GM21367 (cell line): ENCODE data around the gene CIT.
"Not testable (repeated sequence)": the region's sequence is repeated elsewhere in the genome, so short reads cannot be mapped to it uniquely, and the experiment has no call there.

Source experiments
- ATAC-seq: cut with Tn5 transposase; IDR thresholded peaks from one replicate; pipeline ENCODE4 v1.9.1; 2021; ENCODE audit not compliant: unreplicated experiment

Gene CIT, protein sequence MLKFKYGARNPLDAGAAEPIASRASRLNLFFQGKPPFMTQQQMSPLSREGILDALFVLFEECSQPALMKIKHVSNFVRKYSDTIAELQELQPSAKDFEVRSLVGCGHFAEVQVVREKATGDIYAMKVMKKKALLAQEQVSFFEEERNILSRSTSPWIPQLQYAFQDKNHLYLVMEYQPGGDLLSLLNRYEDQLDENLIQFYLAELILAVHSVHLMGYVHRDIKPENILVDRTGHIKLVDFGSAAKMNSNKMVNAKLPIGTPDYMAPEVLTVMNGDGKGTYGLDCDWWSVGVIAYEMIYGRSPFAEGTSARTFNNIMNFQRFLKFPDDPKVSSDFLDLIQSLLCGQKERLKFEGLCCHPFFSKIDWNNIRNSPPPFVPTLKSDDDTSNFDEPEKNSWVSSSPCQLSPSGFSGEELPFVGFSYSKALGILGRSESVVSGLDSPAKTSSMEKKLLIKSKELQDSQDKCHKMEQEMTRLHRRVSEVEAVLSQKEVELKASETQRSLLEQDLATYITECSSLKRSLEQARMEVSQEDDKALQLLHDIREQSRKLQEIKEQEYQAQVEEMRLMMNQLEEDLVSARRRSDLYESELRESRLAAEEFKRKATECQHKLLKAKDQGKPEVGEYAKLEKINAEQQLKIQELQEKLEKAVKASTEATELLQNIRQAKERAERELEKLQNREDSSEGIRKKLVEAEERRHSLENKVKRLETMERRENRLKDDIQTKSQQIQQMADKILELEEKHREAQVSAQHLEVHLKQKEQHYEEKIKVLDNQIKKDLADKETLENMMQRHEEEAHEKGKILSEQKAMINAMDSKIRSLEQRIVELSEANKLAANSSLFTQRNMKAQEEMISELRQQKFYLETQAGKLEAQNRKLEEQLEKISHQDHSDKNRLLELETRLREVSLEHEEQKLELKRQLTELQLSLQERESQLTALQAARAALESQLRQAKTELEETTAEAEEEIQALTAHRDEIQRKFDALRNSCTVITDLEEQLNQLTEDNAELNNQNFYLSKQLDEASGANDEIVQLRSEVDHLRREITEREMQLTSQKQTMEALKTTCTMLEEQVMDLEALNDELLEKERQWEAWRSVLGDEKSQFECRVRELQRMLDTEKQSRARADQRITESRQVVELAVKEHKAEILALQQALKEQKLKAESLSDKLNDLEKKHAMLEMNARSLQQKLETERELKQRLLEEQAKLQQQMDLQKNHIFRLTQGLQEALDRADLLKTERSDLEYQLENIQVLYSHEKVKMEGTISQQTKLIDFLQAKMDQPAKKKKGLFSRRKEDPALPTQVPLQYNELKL (N-terminal part only)

GRCh38 chr12:119876761-119877638 lies at the start of gene CIT:
CIT (minus strand) TSS chr12:119877320; CDS start chr12:119876168, 1,152 bp downstream.
- peak; percentile 99 for ATAC-seq

DNA sequence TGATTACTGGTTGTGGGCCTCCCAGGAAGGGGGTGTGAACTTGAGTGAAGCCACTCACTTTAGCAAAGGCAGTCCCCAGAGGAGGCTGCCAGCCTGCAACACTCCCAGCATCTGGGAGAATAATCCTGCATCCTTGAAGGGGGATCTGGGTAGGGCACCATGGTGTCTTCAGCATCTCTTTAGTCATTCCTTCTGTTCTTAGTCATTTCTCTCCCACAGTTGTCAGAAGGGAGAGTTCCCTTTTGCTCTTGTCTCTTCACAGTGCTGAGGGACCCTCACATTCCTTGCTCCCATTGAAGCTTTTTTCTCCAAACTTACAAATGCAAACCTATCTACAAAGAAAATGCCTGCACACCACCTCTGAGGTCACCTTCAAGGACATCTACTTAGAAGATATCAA lies 48.1 kb upstream of the CIT start:
- ATAC-seq, result no peak

GRCh38 chr12:119920064-119920463 lies 42.9 kb upstream of the CIT start:
- ATAC-seq, result no peak

DNA sequence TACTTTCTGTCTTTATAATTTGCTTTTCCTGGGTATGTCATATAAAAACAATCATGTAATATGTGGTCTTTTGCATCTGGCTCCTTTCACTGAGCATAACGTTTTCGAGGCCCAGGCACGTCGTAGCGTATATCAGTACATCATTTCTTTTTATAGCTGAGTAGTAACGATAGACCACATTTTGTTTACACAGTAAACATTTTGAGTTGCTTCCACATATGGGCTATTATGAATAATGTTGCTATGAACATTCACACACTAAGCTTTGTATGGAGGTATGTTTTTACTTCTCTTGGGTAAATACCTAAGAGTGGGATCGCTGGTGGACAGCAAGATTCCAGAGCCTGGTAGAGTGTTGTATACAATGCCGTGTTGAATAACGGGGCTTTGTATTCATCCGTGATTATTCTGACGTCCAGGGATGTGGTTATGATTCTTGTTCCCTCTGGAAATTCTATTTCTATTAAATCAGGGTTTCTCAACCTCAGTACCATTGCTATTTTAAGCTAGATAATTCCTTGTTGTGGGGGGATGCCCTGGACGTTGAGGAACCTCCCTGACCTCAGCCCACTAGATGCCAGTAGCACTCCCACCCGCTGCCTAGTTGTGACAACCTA lies 38.9 kb upstream of the CIT start:
- ATAC-seq, result no peak

GRCh38 chr12:119914666-119915065 lies 37.5 kb upstream of the CIT start:
- ATAC-seq, result no peak

GRCh38 chr12:119913536-119914330 lies 36.6 kb upstream of the CIT start:
- no peak for ATAC-seq

- ATAC-seq, result no peak
Observed at GRCh38 chr12:119911182-119911581, 34.1 kb upstream of the CIT start.

GRCh38 chr12:119910586-119910985 lies 33.5 kb upstream of the CIT start:
- no peak for ATAC-seq

GRCh38 chr12:119902084-119902509 lies 25.0 kb upstream of the CIT start:
- peak; percentile 77 for ATAC-seq

- no peak for ATAC-seq
Observed at GRCh38 chr12:119901670-119902069, 24.6 kb upstream of the CIT start.

DNA sequence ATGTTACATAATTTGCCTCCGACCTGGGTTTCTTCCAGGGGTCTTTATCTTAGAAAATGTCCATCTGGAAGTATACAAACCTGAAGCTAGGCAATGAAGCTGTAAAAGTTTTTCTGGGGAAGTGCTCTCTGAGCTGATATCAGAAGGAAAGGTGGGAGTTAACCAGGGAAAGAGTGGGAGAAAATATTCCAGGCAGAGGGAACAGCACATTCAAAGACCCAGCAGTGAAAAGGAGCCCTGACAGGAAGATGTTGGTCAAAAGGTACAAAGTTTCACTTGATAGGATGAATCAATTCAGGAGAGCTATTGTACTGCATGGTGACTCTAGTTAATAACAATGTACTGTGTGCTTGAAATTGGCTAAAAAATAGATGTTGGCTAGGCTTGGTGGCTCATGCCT lies 17.8 kb upstream of the CIT start:
- ATAC-seq, result no peak

DNA sequence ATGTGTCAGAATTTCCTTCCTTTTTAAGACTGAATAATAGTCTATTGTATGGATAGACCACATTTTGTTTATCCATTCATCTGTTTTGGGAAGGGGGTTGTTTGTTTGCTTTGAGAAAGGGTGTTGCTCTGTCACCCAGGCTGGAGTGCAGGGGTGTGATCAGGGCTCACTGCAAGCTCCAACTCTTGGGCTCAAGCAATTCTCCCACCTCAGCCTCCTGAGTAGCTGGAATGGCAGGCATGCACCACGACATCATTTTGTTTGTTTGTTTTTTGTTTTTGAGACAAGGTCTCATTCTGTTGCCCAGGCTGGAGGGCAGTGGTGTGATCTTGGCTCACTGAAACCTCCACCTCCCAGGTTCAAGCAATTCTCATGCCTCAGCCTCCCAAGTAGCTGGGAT lies 15.5 kb upstream of the CIT start:
- ATAC-seq, result not testable (repeated sequence)

- no peak for ATAC-seq
Observed at GRCh38 chr12:119885549-119885948, 8.4 kb upstream of the CIT start.

DNA sequence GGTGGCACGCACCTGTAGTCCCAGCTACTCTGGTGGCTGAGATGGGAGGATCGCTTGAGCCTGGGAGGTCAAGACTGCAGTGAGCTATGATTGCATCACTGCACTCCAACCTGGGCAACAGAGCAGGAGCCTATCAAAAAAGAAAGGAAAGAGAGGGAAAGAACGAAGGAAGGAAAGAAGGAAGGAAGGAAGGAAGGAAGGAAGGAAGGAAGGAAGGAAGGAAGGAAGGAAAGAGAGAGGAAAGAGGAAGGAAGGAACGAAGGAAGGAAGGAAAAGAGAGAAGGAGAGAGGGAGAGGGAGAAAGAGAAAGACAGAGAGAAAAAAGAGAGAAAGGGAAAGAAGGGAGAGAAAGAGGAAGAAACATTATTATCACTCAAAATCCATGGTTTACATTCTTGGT lies 6.7 kb upstream of the CIT start:
- not testable (repeated sequence) for ATAC-seq

DNA sequence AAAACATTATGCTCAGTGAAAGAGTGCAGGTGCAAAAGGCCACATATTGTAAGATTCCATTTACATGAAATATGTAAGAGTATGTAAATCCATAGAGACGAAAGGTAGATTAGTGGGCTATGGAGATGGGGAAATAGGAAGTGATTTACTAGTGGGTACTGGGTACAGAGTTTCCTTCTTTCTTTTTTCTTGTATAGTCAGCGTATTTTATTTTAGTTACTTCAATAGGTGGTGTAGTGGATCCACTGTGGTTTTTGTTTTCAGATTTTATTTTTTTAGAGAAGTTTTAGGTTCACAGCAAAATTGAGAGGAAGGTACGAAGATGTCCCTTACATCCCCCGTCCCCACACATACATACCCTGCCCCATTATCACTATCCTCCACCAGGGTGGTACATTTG lies 6.1 kb upstream of the CIT start:
- no peak for ATAC-seq

DNA sequence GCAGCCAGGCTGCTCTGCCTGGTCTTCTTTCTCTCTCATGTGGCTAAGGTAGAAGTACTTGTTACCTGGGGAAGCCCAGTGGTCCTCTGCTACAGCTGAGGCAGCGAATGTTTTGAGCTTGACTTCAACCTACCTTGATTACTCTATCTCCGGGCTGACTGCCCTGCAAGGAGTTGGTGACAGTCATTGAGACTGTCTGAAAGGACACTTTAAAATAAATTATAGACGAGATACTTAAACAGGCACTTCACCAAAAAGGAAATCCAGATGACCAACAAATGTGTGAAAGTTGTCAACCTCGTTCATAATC lies 474 bp upstream of the CIT start:
- ATAC-seq, result no peak

- no peak for ATAC-seq
Observed at GRCh38 chr12:119870457-119870856, 6.7 kb downstream of the CIT start.

DNA sequence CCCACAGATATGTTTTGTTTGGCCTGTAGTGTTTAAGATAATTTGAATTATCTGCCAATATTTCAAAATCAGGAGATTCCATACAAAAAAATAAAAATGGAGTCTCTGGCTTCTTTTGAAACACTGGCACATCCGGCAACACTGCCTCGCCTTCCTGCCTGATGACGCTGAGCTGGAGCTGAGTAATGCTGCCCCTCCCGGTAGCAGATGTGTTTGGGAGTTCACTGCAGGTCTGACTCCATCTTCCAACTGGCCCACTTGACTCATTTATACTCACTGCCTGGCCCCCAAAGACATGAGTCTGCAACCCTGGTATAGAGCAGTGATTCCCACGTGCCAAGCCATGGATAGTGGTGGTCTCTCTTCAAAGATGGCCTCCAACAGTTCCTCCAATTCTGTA lies 7.4 kb downstream of the CIT start:
- no peak for ATAC-seq

DNA sequence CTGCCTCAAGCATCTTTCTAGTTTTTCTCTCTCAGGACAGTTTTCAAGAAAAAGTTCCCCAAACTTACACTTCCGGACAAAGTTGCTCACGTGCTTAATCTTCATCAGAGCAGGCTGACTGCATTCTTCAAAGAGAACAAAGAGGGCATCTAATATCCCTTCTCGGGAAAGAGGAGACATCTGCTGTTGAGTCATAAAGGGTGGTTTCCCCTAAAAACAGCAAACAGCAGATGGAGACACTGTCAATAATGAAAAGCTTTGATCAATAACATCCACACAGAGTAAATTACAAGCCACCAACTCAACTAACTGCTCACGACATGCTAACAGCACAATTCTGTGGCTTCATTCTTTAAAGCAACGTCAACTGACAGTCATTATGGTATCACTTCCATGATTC lies 8.1 kb downstream of the CIT start:
- ATAC-seq, result no peak
